ENCODE data around the gene TMEM231.

The TMEM231 gene

GRCh38 chr16:75488322-75488721 lies 67.7 kb downstream of the TMEM231 start:
- no peak for DNase-seq (ENCODE audit: low read depth)
